GM18502 (cell line): ENCODE data around the gene AOX1.
"Not testable (repeated sequence)": the region's sequence is repeated elsewhere in the genome, so short reads cannot be mapped to it uniquely, and the experiment has no call there.

ENCODE experiments used
- ATAC-seq: cut with Tn5 transposase; IDR thresholded peaks from one replicate; pipeline ENCODE4 v1.9.1; 2021; ENCODE audit warnings: mild to moderate bottlenecking; ENCODE audit not compliant: unreplicated experiment, poor library complexity

Gene AOX1

GRCh38 chr2:200600549-200601225 lies 14.9 kb downstream of the AOX1 start:
- ATAC-seq = no peak

DNA sequence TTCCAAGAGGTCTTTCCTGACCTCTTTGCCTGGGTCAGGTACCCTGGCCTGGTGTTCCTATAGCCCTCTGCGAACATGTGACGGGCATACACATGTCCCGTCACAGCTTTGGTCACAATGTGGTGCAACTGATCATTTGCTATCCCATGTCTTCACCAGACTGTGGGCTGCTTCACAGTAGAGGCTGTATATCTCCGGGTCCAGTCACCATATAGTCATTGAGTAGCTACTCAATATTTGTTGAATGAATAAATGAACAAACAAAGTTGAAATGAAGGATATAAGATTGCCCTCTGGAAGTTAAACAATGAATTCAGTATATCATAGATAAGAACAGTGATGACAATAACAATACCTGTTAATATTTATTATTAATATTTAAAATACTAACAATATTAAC lies 16.8 kb downstream of the AOX1 start:
- no peak for ATAC-seq

- ATAC-seq = no peak
Observed at GRCh38 chr2:200603972-200604371, 18.2 kb downstream of the AOX1 start.

GRCh38 chr2:200604571-200605255 lies 18.9 kb downstream of the AOX1 start:
- ATAC-seq = no peak

GRCh38 chr2:200608341-200609027 lies 22.7 kb downstream of the AOX1 start:
- ATAC-seq = no peak

GRCh38 chr2:200609028-200609614 lies 23.3 kb downstream of the AOX1 start:
- ATAC-seq = no peak

DNA sequence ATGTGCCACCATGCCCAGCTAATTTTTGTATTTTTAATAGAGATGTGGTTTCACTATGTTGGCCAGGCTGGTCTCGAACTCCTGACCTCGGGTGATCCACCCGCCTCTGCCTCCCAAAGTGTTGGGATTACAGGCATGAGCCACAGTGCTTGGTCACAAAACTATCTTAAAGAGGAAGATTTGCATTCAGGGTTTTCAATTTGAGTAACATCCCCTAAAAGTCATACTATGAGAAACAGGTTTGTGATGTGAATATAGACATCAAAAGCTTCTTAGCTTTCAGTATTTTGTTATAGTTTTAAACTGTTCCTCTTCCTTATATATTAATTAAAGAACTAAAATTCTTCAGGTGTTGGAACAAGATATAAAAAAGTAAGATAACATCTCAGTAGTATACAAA lies 24.4 kb downstream of the AOX1 start:
- ATAC-seq = not testable (repeated sequence)

DNA sequence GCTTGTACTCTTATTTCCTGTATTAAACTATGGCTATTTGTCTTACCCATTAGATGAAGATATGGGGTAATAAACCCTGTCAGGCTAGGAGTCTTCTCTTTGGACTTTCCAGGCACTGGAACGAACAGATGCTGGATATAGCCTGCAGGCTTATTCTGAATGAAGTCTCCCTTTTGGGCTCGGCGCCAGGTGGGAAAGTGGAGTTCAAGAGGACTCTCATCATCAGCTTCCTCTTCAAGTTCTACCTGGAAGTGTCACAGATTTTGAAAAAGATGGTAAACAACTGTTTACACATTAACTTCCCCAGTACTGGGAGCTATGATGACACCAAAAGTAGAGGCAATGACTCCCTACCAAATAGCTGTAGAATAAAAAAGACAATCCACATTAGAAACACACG lies 27.9 kb downstream of the AOX1 start:
- ATAC-seq = no peak

GRCh38 chr2:200614249-200614648 lies 28.4 kb downstream of the AOX1 start:
- ATAC-seq = no peak

DNA sequence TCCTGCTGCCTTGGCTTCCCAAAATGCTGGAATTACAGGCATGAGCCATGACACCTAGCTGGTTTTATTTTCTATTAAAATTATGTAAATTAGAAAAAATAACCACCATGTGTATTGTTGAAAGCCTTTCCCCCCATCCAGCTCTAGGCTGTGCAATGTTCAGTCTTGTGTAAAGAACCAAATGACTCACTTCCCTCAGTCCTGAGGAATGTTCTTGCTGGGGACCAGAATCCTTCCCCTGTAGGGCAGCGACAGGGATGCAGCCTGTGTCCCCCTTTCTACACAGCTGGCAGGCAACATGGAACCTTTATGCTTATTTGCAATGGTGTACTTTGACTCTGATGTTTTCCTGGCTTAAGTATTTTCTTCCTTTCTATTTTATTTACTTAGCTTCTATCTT lies 29.4 kb downstream of the AOX1 start:
- peak; percentile 52 for ATAC-seq

- no peak for ATAC-seq
Observed at GRCh38 chr2:200616193-200616592, 30.4 kb downstream of the AOX1 start.

- ATAC-seq = no peak
Observed at GRCh38 chr2:200616656-200617055, 30.8 kb downstream of the AOX1 start.

GRCh38 chr2:200617156-200618053 lies 31.6 kb downstream of the AOX1 start:
- ATAC-seq = no peak

GRCh38 chr2:200618054-200618419 lies 32.2 kb downstream of the AOX1 start:
- ATAC-seq = no peak

GRCh38 chr2:200618590-200619021 lies 32.8 kb downstream of the AOX1 start:
- ATAC-seq = no peak

DNA sequence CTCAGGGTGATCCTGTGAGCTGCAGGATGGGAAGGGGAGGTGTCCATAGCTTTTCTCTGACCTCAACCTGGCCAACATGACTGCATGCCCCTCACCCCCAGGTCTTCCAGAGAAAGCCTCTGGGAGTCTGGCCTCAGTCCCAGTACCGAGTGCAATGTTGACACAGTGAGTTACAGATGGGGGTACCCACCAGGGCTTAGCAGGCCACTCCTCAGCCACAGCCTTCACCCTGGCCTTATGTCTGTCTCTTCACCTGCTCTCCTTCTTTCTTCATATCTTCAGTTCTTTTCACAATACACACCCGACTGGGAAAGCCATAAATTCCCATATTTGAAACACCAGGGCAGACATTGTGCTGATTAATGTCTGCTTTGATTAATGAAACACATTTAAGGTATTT lies 33.5 kb downstream of the AOX1 start:
- no peak for ATAC-seq

GRCh38 chr2:200620606-200621390 lies 35.0 kb downstream of the AOX1 start:
- ATAC-seq = no peak

- ATAC-seq = no peak
Observed at GRCh38 chr2:200622106-200622505, 36.3 kb downstream of the AOX1 start.

- ATAC-seq = no peak
Observed at GRCh38 chr2:200624026-200624425, 38.2 kb downstream of the AOX1 start.
